GM18519 (cell line): Measurements from ENCODE around the gene CYP1B1.
"Not testable (repeated sequence)": the region's sequence is repeated elsewhere in the genome, so short reads cannot be mapped to it uniquely, and the experiment has no call there.

Experiments
- ATAC-seq: cut with Tn5 transposase; IDR thresholded peaks from one replicate; pipeline ENCODE4 v1.9.1; 2021; ENCODE audit warnings: mild to moderate bottlenecking, moderate library complexity; ENCODE audit not compliant: unreplicated experiment, low FRiP score

CYP1B1 gene

DNA sequence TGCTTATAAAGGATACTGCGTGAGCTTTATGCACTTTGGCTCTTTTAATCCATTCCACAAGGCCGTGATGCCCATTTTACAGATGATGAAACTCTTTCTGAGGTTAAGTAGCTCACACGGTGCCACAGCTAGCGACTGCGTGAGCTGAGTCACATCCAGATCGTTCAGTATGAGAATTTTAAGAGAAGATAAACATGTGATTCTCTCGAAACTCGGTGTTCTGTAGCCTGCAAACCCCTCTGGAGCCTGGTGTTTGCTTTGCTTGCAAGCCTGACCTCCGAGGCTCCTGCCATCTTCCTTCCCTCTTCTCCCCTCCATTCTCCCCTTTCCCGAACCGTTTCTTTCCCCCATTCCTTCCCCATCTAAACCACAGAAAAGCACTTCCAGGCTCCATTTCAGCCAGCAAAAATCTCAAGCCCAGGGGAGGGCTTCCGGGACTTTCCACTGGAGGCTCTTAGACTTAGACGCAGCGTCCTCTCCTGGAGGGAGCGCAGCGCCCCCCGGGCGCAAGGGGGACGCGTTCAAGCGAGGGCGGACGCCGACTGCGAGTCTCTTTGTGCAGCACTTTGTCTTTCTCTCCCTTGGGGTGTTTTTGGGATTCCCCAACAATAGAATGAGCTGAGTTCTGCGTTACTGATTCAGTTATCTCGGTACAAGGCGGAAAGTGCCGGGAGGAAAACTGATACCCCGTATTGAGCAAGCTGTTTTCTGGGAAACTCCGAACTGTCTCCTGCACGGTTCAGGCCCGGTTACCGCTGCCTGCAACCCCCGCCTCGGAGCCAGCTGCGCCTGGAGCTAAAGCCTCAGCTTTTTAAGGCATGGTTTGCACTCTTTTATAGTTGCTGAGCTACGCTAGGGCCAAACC is 38.0 kb downstream of the CYP1B1 start:
- peak; percentile 45 for ATAC-seq

DNA sequence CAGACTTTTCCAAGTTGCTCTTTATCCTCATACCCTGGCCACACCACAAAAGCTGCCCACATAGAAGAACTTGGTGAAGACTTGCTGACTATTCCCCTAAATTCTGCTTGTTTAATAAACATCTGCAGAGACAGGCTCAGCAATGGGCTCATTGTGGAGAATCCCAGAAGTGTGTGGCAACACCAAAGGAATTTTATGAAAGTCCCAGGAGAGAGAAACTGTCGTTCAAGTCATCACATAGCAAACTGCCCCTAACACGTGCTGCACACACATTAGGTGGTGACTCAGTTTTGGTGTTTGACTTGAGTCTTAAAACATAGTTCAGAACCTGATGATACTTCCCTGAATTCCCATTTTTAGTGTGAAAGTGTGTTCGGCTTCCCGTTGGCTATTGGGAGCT is 38.6 kb downstream of the CYP1B1 start:
- no peak for ATAC-seq

DNA sequence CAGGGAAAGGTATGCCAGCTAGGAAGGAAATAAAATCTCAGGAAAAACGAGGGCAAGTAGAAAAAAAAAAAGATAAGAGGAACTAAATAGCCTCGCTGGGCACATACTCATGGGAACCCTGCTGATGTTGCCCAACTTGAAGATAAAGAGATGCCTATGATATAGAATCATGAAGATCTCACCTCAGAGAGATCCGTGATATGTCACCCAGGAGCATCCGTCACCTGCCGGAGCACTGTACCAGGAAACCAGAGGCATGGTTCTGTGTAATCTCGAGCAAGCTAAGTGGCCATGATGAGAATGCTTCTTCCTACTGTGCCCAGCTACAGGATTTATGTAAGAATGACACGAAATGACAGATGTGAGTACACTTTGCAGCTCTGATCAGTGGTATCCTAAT is 40.0 kb downstream of the CYP1B1 start:
- ATAC-seq = no peak

DNA sequence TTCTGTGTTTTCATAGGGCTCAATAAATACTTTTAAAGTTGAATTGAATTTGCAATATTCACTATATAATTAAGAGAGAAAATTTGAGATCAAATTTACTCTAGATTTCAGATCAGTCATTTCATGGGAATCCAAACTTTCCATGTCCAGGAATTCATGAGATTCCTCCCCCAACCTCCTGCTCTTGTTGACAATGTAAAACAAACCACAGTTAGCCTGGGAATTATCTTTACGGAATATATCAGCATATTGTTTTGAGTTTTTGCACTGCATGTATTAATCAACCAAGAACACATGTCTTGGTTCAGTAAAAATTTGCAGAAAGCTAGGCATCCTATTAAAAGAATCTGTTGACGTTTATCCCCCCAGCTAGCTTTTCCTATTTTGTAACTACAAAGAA is 42.3 kb downstream of the CYP1B1 start:
- no peak for ATAC-seq

DNA sequence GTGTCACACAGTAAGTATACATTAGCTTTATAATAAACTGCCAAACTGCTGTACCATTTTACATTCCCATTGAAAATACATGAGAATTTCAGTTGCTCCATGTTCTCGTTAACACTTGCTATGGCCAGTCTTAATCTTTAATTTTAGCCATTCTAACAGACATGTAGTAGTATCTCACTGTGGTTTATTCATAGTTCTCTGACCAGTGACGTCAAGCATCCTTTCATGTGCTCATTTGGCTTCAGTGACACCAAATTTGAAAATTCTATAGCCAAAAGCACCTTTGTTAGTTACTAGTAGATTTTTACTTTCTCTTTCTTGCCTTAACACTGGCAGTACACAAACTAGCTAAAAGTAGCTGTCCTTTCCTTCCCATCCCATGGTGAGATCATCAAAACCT is 43.0 kb downstream of the CYP1B1 start:
- ATAC-seq = no peak

DNA sequence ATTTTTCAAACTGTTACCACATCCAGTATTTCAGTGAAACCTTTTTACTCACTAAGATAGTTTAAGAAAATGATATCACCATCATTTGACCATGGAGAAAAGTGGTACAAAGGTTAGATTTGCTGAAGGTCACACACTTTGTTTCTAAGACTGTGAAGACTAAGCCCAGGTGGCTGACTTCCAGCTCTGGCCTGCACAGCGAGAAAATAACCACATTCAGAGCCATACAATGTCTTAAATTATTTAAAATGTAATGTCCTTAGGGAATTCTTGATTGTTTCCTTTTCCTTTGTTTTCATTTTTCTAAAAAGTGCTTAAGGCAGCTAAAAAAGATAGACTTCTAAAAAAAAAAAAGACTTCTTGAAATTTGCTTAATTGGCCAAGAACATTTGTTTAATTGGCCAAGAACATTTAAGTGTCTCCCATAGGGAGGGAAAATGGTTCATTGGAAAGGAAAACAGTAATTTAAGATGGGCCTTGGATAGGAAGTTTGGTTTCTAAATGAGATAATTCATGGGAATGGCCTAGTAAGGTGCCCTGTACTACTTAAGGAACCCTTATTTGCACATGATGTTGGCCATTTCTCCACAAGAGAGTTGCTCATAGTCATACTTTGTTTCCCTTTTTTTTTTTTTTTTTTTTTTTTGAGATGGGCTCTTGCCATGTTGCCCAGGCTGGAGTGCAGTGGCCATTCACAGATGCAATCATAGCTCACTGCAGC is 45.2 kb downstream of the CYP1B1 start:
- no peak for ATAC-seq

DNA sequence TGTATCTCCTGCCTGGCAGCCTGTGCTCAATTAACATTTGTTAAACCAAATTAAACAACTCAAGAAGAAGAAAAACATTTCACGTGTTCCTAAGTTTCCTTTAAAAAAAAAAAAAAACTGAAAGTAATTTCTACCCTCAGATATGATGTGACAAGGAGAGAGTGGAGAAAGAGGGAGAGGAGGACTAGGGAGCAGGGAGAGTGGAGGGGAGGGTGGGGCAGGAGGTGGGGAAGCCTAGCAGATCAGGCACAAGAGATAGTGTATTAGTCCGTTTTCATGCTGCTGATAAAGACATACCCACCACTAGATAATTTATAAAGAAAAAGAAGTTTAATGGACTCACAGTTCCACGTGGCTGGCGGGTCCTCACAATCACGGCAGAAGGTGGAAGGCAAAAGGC is 46.4 kb downstream of the CYP1B1 start:
- no peak for ATAC-seq

DNA sequence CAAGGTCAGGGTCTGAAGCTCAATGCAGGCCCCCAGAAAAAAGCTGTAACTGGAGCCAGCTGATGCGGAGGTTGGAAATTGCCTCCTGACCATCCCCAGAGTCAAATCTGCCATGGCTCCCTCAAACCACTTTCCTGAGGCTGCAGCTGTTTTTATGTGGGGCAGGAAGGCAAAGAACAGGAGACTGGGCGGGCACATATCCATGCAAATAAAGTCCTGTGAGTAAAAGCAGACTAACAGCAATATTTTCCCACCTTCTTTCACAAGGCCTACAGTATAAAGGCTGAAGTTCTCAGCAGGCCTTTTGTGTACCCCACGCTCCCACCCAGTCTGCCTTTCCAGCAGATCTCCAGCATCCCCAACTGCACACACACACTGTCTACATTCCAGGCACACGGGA is 47.1 kb downstream of the CYP1B1 start:
- ATAC-seq = no peak

DNA sequence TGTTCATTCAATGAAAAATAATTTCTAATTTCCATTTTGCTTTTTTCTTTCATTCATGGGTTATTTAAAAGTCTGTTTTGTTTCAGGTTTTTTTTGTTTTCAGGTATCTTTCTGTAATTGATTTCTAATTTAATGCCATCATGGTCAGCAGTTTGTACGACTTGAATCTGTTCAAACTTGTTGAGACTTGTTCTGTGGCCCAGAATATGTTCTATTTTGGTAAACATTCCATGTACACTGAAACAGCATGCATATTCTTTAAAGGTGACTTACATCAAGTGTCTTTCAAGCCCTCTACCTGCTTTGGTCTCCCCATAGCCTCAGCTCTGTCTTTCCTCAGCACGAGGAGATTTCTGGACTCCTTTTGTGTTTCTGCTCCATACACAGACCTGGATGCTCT is 49.1 kb downstream of the CYP1B1 start:
- ATAC-seq = no peak

DNA sequence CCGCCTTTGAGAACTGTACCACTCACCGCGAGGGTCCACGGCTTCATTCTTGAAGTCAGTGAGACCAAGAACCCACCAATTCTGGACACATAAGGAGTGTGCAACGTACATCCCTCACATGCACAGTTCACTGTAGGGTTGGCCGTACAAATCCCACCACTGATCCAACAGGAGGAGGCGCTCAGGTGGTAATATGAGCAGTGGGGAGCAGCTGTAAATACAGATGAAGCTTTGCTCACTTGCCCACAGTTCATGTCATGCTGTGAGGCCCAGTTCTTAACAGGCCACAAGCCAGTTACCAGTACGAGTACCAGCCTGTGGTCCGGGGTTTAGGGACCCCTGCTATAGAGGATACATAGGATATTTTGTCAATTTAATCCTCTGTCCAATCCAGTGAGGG is 54.4 kb downstream of the CYP1B1 start:
- ATAC-seq = no peak

DNA sequence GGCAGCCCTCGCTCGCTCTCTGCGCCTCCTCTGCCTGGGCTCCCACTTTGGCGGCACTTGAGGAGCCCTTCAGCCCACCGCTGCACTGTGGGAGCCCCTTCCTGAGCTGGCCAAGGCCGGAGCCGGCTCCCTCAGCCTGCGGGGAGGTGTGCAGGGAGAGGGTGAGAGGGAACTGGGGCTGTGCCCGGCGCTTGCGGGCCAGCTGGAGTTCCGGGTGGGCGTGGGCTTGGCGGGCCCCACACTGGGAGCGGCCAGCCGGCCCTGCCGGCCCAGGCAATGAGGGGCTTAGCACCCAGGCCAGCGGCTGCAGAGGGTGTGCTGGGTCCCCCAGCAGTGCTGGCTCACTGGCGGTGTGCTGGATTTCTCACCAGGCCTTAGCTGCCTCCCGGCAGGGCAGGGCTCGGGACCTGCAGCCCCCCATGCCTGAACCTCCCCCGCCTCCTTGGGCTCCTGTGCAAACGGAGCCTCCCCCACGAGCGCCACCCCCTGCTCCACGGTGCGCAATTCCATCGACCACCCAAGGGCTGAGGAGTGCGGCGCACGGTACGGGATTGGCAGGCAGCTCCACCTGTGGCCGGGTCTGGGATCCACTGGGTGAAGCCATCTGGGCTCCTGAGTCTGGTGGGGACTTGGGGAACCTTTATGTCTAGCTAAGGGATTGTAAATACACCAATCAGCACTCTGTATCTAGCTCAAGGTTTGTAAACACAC is 55.4 kb downstream of the CYP1B1 start:
- not testable (repeated sequence) for ATAC-seq

DNA sequence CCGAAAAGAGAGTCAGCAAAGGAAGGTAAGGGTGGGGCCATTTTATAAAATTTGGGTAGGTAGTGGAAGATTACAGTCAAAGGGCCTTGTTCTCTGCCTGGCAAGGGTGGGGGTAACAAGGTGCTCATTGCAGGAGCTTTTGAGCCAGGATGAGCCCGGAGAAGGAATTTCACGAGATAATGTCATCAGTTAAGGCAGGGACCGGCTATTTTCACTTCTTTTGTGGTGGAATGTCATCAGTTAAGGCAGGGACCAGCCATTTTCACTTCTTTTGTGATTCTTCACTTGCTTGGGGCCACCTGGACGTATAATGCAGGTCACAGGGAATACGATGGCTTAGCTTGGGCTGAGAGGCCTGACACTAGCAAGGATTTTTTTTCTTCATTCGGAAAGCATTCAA is 58.1 kb downstream of the CYP1B1 start:
- no peak for ATAC-seq
